Sigmoid colon (tissue), 4 donors: ENCODE data around the gene WDFY4.

Source experiments
- POLR2A ChIP-seq, 2 donors: fragments of 450-650 bp; IDR thresholded peaks; one replicate each; pipeline ENCODE4 v1.6.1; 2016; ENCODE audit warnings: antibody characterized with exemption in 2 of 2, mild to moderate bottlenecking in 2 of 2, moderate library complexity in 2 of 2
- POLR2AphosphoS5 ChIP-seq, 4 donors: sonication (generic); formaldehyde crosslinking; IDR thresholded peaks; one replicate each; pipeline ENCODE4 v1.6.1; 2017; ENCODE audit warnings: antibody characterized with exemption in 4 of 4
- TF ChIP-seq, protein P1 (sequence below), 4 experiments: fragments of 450-650 bp in 3 of 4; fragments of 200-600 bp in 1 of 4; IDR thresholded peaks; one replicate each; pipeline ENCODE4 v1.5.1; 2016 to 2019; ENCODE audit warnings: antibody characterized with exemption in 4 of 4, mild to moderate bottlenecking in 3 of 4, moderate library complexity in 2 of 4

DNA sequence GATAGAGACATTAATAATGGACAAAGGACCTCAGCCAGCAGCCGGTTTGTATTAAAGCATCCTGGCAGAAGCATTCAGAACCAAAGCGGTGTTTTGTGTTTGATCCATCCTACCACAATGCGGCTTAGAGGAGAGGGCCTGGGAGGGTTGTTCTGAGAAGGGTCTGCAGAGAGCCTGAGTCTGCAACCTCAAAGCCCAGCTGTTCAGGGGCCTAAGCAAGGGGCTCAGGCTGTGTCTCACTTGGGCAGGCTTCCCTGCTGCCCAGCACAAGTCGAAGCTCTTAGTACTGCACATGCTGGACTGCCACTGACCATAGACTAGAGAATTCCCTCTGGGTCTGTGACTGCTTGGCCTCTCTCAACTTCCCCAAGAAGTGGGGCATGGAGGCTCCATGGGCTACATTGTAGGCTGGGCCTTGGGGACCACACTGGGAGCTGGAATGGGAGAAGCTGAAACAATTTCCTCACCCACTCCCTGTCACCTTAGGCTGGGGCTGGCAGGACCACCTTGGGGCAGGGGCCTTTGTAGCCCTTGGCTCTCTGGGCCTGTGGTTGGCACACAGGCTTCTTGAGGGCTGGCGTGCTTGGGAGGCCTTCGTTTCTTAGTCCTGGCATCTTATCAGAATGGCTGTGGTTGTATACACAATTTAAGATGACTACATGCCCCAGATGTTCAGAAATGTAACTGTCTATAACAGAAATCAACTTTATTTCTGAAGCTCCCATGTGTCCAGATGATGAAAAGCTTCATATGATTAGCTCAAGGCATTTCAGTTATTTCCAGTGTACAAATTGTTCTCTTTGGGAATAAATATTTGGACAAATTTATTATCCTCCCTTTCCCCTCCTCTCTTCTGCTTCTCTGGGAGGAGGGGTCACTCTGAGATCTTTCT is 210.5 kb downstream of the WDFY4 start:
- no peak for TF ChIP-seq POLR2A (IDR thresholded peaks at IDR 0.05)
- TF ChIP-seq POLR2AphosphoS5 (IDR thresholded peaks at IDR 0.05), result no peak
- TF ChIP-seq, protein P1, sequence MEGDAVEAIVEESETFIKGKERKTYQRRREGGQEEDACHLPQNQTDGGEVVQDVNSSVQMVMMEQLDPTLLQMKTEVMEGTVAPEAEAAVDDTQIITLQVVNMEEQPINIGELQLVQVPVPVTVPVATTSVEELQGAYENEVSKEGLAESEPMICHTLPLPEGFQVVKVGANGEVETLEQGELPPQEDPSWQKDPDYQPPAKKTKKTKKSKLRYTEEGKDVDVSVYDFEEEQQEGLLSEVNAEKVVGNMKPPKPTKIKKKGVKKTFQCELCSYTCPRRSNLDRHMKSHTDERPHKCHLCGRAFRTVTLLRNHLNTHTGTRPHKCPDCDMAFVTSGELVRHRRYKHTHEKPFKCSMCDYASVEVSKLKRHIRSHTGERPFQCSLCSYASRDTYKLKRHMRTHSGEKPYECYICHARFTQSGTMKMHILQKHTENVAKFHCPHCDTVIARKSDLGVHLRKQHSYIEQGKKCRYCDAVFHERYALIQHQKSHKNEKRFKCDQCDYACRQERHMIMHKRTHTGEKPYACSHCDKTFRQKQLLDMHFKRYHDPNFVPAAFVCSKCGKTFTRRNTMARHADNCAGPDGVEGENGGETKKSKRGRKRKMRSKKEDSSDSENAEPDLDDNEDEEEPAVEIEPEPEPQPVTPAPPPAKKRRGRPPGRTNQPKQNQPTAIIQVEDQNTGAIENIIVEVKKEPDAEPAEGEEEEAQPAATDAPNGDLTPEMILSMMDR (IDR thresholded peaks at IDR 0.05), result no peak
